ENCODE results near the gene TFAP2A. TPM values are rescaled to one million over a fixed set of nuclear protein-coding genes. Genes with fewer than 3 reads are reported as not detected.

Gene TFAP2A
- total RNA-seq, 2 experiments from 2014 or later, result not detected

- CTCF ChIA-PET, result no interaction called here
- H3K27ac Mint-ChIP-seq, result no peak overlapping the region
- no peak for DNase-seq
- POLR2A ChIA-PET, result no interaction called here
- H3K4me1 Mint-ChIP-seq, result no peaks in the 10 kb centered on the region
- H3K4me3 Mint-ChIP-seq, result no peak overlapping the region
- peaks cover 4% of the 10 kb centered on the region for H3K27me3 Mint-ChIP-seq
- no peaks in the 10 kb centered on the region for H3K36me3 Mint-ChIP-seq (ENCODE audit: low read depth)
- no peaks in the 10 kb centered on the region for H3K9me3 Mint-ChIP-seq
Measured at GRCh38 chr6:10375391-10375969, 39.4 kb downstream of the TFAP2A start.

DNA sequence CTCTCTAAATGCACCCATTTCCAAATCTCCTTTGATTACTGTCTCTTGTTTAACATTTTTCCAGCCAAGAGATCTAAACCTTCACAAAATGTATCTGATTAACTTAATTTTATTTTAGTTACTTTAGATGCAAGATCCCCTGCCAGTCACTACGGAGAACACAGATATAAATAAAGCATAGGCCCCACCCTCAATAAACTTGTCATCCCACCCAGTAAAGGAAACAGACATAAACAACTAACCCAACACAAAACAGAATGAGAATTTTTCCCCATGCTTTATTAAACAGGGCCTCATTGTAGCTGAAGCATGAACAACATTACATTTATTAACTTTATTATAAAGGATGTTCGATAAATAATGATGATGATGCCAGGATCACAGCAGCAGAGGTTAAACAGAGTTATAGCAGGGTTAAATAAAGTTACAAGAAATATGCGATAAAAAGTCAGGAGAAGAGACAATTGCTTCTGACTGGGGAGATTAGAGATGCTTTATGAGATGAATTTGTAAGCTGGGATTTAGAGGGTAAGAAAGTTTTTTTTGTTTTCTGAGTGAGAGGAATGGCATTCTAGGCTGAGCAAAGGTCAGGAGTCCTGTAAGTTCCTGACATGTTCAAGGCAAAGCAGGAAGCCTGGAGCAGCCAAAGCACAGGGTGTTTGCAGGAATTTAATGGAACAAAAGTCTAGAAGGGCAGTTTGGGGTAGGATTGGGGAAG lies 41.1 kb downstream of the TFAP2A start:
- Mint-ChIP-seq H3K27me3 (no peaks in the 10 kb centered on the region), H3K4me3 (no peak overlapping the region), H3K4me1 (no peaks in the 10 kb centered on the region), H3K36me3 (ENCODE audit: low read depth) (no peaks in the 10 kb centered on the region), H3K27ac (no peak overlapping the region), H3K9me3 (no peaks in the 10 kb centered on the region)
- CTCF ChIA-PET, result interaction anchor here (1.7 kb wide), 1 partner anchor 14 kb away, joined by 3 read pairs; no protein-coding TSS in a partner anchor
- POLR2A ChIA-PET, result no interaction called here
- DNase-seq, result no peak

GRCh38 chr6:10369896-10370295 lies 45.0 kb downstream of the TFAP2A start:
- peaks cover under 1% of the 10 kb centered on the region for H3K27me3 Mint-ChIP-seq
- no peaks in the 10 kb centered on the region for H3K9me3 Mint-ChIP-seq
- ChIA-PET POLR2A (no interaction called here), CTCF (no interaction called here)
- DNase-seq, result no peak
- H3K4me3 Mint-ChIP-seq, result no peak overlapping the region
- H3K27ac Mint-ChIP-seq, result no peak overlapping the region
- no peaks in the 10 kb centered on the region for H3K36me3 Mint-ChIP-seq (ENCODE audit: low read depth)
- H3K4me1 Mint-ChIP-seq, result no peaks in the 10 kb centered on the region

DNA sequence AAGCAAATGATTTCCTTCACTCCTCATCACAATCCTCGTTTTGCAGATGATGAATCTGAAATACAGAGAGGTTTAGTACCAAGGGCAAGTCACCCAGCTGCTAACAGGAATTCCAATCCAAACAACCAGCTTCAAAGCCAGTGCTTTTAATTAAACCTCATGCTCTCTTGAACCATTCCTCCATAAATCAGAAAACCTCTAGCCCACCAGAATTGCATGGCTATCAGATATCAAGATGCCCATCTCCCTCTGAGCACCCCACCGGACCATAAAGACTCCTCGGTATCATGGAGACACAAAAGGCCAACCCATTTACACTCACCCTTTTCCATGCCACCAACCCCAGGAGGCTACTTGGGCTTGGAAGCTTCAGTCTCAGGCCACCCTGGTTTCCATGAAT lies 46.0 kb downstream of the TFAP2A start:
- no peak overlapping the region for H3K4me3 Mint-ChIP-seq
- H3K9me3 Mint-ChIP-seq, result peaks cover 2% of the 10 kb centered on the region
- DNase-seq, result no peak
- H3K4me1 Mint-ChIP-seq, result no peaks in the 10 kb centered on the region
- no peaks in the 10 kb centered on the region for H3K36me3 Mint-ChIP-seq (ENCODE audit: low read depth)
- ChIA-PET CTCF (no interaction called here), POLR2A (no interaction called here)
- peaks cover 1% of the 10 kb centered on the region for H3K27me3 Mint-ChIP-seq
- H3K27ac Mint-ChIP-seq, result no peak overlapping the region

DNA sequence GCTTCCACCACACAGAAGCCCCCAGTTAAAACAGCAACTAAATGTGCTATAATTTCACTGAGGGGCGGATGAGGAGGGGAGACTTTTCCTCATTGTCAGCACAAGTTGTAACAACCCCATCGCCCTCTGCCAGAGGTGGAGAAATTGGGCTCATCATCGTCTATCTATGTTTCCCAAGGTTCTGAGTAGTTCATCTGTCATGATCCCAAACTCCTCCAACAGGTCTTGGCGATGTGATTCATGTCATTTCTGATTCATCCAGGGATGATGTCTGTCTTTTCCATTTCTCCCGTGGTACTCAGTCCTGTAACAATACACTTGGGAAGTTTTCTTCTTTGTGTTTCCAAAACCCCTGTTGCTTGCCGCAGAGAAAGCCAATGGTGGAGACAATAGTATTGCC lies 51.0 kb downstream of the TFAP2A start:
- H3K27me3 Mint-ChIP-seq, result peaks cover 1% of the 10 kb centered on the region
- H3K27ac Mint-ChIP-seq, result no peak overlapping the region
- no peak overlapping the region for H3K4me3 Mint-ChIP-seq
- no peaks in the 10 kb centered on the region for H3K36me3 Mint-ChIP-seq (ENCODE audit: low read depth)
- CTCF ChIA-PET, result no interaction called here
- H3K9me3 Mint-ChIP-seq, result peaks cover 2% of the 10 kb centered on the region
- H3K4me1 Mint-ChIP-seq, result no peaks in the 10 kb centered on the region
- POLR2A ChIA-PET, result no interaction called here
- no peak for DNase-seq

GRCh38 chr6:10362300-10362699 lies 52.6 kb downstream of the TFAP2A start:
- ChIA-PET POLR2A (no interaction called here), CTCF (no interaction called here)
- H3K27ac Mint-ChIP-seq, result no peak overlapping the region
- no peak for DNase-seq
- H3K4me3 Mint-ChIP-seq, result no peak overlapping the region
- H3K27me3 Mint-ChIP-seq, result peaks cover 1% of the 10 kb centered on the region
- H3K4me1 Mint-ChIP-seq, result no peaks in the 10 kb centered on the region
- H3K9me3 Mint-ChIP-seq, result peaks cover 2% of the 10 kb centered on the region
- no peaks in the 10 kb centered on the region for H3K36me3 Mint-ChIP-seq (ENCODE audit: low read depth)

DNA sequence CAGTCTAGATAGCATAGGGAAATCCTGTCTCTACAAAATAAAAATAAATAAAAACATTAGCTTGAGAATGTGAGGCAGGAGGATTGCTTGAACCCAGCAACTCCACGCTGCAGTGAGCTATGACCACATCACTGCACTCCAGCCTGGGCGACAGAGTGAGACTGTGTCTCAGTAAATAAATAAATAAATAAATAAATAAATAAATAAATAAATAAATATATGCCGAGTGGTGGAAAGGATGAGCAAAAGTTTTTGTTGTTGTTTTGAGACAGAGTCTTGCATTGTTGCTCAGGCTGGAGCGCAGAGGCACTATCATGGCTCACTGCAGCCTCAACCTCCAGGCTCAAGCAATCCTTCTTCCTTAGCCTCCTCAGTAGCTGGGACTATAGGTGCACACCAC lies 53.4 kb downstream of the TFAP2A start:
- Mint-ChIP-seq H3K27me3 (peaks cover 1% of the 10 kb centered on the region), H3K4me3 (no peak overlapping the region), H3K4me1 (no peaks in the 10 kb centered on the region), H3K27ac (no peak overlapping the region), H3K36me3 (ENCODE audit: low read depth) (no peaks in the 10 kb centered on the region), H3K9me3 (peaks cover 2% of the 10 kb centered on the region)
- ChIA-PET CTCF (no interaction called here), POLR2A (no interaction called here)
- no peak for DNase-seq

- DNase-seq, result no peak
- Mint-ChIP-seq H3K27me3 (no peaks in the 10 kb centered on the region), H3K4me1 (no peaks in the 10 kb centered on the region), H3K4me3 (no peak overlapping the region), H3K36me3 (ENCODE audit: low read depth) (no peaks in the 10 kb centered on the region), H3K9me3 (peaks cover 2% of the 10 kb centered on the region), H3K27ac (no peak overlapping the region)
- ChIA-PET CTCF (interaction anchor here (0.9 kb wide), 1 partner anchor 15 kb away, joined by 3 read pairs; no protein-coding TSS in a partner anchor), POLR2A (no interaction called here)
Measured at GRCh38 chr6:10359581-10359980, 55.3 kb downstream of the TFAP2A start.

GRCh38 chr6:10355115-10355702 lies 59.7 kb downstream of the TFAP2A start:
- no peak for DNase-seq
- Mint-ChIP-seq H3K36me3 (ENCODE audit: low read depth) (no peaks in the 10 kb centered on the region), H3K9me3 (no peaks in the 10 kb centered on the region), H3K4me3 (no peak overlapping the region), H3K27me3 (no peaks in the 10 kb centered on the region), H3K27ac (no peak overlapping the region), H3K4me1 (no peaks in the 10 kb centered on the region)
- ChIA-PET CTCF (no interaction called here), POLR2A (no interaction called here)

DNA sequence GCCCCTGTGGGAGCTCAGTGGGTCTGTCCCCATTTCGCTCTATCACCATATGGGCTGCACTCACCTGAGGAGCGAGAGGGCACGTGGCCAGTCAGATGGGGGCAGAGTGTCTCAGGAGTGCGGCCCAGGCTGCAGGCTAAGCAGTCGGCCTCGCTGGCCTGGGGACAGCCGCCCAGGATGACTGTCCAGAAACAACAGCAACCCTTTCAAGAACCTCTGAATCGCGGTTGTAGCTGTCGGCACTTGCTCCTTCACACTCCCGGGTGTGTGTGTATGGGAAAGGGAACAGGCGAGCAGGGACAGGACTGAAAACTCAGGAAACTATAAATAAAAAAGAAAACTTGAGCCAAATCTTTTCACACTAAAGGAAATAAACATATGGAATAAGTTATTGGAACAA lies 63.1 kb downstream of the TFAP2A start:
- no peaks in the 10 kb centered on the region for H3K4me1 Mint-ChIP-seq
- no peaks in the 10 kb centered on the region for H3K9me3 Mint-ChIP-seq
- POLR2A ChIA-PET, result no interaction called here
- CTCF ChIA-PET, result interaction anchor here (0.6 kb wide), 1 partner anchor 363 kb away, joined by 3 read pairs; no protein-coding TSS in a partner anchor
- DNase-seq, result no peak
- no peaks in the 10 kb centered on the region for H3K27me3 Mint-ChIP-seq
- no peak overlapping the region for H3K27ac Mint-ChIP-seq
- H3K4me3 Mint-ChIP-seq, result no peak overlapping the region
- no peaks in the 10 kb centered on the region for H3K36me3 Mint-ChIP-seq (ENCODE audit: low read depth)

DNA sequence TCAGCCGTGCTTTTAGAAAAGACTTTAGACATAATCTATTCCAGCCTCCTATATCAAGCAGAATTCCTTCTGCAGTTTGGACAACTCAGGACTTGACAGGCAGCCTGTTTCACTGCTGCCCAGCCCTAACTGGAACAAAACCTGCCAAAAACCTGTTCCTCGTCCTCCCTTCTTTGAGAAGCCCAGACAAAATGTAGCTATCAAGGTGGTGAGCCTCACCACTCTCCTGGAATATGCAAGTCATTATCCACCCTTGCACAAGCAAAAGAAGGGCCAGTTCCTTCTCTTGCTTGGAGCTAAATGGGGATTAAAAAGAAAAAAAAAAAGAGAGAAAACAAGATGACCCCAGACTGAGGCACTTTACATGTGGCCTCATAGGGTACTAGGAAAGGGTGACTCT lies 64.2 kb downstream of the TFAP2A start:
- CTCF ChIA-PET, result no interaction called here

DNA sequence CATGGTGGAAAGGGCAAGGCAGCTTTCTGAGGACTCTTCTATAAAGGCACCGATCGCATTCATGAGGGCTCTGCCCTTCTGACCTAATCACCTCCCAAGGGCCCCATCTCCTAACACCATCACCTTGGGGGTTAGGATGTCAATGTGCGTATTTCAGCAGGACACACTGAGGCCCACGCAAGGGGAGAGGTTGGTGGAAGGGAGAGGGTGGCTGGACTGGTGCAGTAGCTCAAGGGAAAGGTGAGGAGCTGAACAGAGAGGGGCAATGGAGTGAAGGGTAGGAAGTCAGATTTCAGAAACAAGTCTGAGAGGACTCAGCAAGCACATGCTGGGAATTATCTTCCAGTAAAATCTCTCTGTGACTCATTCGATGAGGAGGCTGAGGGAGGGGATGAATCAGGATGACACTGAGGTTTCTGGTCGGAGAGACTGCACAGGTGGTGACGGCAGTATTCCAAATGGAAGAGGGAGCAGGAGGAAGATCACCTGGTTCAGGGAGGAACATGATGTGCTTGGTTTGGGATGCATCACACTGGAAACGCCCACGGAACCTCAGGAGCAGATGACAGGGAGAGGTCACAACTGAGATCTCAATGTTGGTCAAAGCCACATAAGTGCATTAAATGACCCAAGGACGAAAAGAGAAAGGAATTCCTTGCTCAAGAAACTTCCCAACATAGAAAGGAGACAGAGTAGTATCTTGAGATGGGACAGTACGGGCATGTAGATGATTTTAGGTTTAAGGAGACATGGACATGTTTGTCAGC lies 67.1 kb downstream of the TFAP2A start:
- DNase-seq, result no peak
- ChIA-PET POLR2A (no interaction called here), CTCF (no interaction called here)
- Mint-ChIP-seq H3K4me3 (no peak overlapping the region), H3K36me3 (ENCODE audit: low read depth) (no peaks in the 10 kb centered on the region), H3K4me1 (no peaks in the 10 kb centered on the region), H3K27ac (no peak overlapping the region), H3K9me3 (no peaks in the 10 kb centered on the region), H3K27me3 (no peaks in the 10 kb centered on the region)

More for the DNA sequence above, 64.2 kb downstream of the TFAP2A start:
- H3K27me3 Mint-ChIP-seq, result no peaks in the 10 kb centered on the region
- POLR2A ChIA-PET, result no interaction called here
- no peak overlapping the region for H3K27ac Mint-ChIP-seq
- H3K4me1 Mint-ChIP-seq, result no peaks in the 10 kb centered on the region
- H3K36me3 Mint-ChIP-seq (ENCODE audit: low read depth), result no peaks in the 10 kb centered on the region
- no peak for DNase-seq
- no peak overlapping the region for H3K4me3 Mint-ChIP-seq
- no peaks in the 10 kb centered on the region for H3K9me3 Mint-ChIP-seq

All from activated CD4-positive, alpha-beta T cell treated with anti-CD3 and anti-CD28 coated beads, Interleukin-2, amount 10 ng/mL, durations not matched to agents 7 days and 5 days (primary cell).